Prostate gland (tissue), 2 donors: ENCODE results near the gene KLK10.

ENCODE experiments used
- CTCF ChIP-seq, 4 experiments: fragments of 200-600 bp in 2 of 4; fragments of 450-650 bp in 2 of 4; sonication (generic) in 2 of 4; IDR thresholded peaks; 1 replicate in 3 of 4; 2 replicates in 1 of 4; pipeline ENCODE4 v1.5.1; 2016 to 2019; ENCODE audit warnings: antibody characterized with exemption in 4 of 4, mild to moderate bottlenecking in 2 of 4, moderate library complexity in 2 of 4
- POLR2A ChIP-seq: fragments of 450-650 bp; IDR thresholded peaks from one replicate; pipeline ENCODE4 v1.6.1; 2016; ENCODE audit warnings: antibody characterized with exemption, mild to moderate bottlenecking
- POLR2AphosphoS5 ChIP-seq: sonication (generic); formaldehyde crosslinking; IDR thresholded peaks from one replicate; pipeline ENCODE4 v1.6.1; 2017; ENCODE audit warnings: antibody characterized with exemption

- TF ChIP-seq CTCF (IDR thresholded peaks at IDR 0.05) (no peak), POLR2A (no peak), POLR2AphosphoS5 (no peak)
Observed at GRCh38 chr19:51063664-51064063, 44.2 kb upstream of the KLK10 start.
